ENCODE measurements around the gene CCNDBP1.

Gene CCNDBP1

DNA sequence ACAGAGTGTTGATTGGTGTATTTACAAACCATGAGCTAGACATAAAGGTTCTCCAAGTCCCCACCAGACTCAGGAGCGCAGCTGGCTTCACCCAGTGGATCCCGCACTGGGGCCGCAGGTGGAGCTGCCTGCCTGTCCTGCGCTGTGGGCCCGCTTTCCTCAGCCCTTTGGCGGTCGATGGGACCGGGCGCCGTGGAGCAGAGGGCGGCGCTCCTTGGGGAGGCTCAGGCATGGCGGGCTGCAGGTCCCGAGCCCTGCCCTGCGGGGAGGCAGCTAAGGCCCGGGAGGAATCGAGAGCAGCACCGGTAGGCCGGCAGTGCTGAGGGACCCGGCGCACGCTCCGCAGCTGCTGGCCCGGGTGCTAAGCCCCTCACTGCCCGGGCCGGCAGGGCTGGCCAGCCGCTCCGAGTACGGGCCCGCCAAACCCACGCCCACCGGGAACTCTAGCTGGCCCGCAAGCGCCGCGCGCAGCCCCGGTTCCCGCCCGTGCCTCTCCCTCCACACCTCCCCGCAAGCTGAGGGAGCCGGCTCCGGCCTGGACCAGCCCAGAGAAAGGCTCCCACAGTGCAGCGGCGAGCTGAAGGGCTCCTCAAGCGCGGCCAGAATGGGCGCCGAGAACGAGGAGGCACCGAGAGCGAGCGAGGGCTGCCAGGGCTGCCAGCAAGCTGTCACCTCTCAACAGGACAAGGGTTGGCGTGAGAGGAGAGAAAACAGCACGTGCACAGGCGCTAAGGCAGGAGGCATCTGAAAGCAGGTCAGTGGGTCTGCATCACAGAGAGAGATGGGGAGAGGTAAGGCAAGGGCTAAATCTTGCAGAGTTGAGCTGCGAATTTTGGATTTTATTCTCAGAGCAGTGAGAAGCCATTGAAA lies 41.5 kb downstream of the CCNDBP1 start:
- Histone ChIP-seq H2AFZ (ENCODE audit: low read length) (no peak overlapping the region), H3K4me2 (ENCODE audit: low read depth, low read length) (no peak overlapping the region), H3K36me3 (replicated peaks; ENCODE audit: insufficient read depth, low read length) (no peaks in the 10 kb centered on the region), H3K27ac (ENCODE audit: low read length) (no peak overlapping the region), H3K9ac (ENCODE audit: low read length) (no peak overlapping the region), H3K9me3 (replicated peaks; ENCODE audit: insufficient read depth, low read length) (no peaks in the 10 kb centered on the region), H3K79me2 (ENCODE audit: low read length) (no peaks in the 10 kb centered on the region), H3F3A (ENCODE audit: insufficient read depth, low read length) (no peaks in the 10 kb centered on the region), H3K27me3 (replicated peaks; ENCODE audit: insufficient read depth, low read length) (no peaks in the 10 kb centered on the region), H3K4me3 (ENCODE audit: low read length) (no peak overlapping the region), H4K20me1 (ENCODE audit: insufficient read depth, low read length) (no peaks in the 10 kb centered on the region), H3K4me1 (ENCODE audit: low read length) (no peaks in the 10 kb centered on the region), H3K9me2 (replicated peaks; ENCODE audit: insufficient read depth, low read length) (no peaks in the 10 kb centered on the region)
- TF ChIP-seq EZH2phosphoT487 (IDR thresholded peaks at IDR 0.05; ENCODE audit: low read length): no peak
- TF ChIP-seq, protein P1, sequence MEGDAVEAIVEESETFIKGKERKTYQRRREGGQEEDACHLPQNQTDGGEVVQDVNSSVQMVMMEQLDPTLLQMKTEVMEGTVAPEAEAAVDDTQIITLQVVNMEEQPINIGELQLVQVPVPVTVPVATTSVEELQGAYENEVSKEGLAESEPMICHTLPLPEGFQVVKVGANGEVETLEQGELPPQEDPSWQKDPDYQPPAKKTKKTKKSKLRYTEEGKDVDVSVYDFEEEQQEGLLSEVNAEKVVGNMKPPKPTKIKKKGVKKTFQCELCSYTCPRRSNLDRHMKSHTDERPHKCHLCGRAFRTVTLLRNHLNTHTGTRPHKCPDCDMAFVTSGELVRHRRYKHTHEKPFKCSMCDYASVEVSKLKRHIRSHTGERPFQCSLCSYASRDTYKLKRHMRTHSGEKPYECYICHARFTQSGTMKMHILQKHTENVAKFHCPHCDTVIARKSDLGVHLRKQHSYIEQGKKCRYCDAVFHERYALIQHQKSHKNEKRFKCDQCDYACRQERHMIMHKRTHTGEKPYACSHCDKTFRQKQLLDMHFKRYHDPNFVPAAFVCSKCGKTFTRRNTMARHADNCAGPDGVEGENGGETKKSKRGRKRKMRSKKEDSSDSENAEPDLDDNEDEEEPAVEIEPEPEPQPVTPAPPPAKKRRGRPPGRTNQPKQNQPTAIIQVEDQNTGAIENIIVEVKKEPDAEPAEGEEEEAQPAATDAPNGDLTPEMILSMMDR (IDR thresholded peaks at IDR 0.05; ENCODE audit: low read length): no peak
- no peak for TF ChIP-seq EZH2 (optimal IDR thresholded peaks at IDR 0.05; ENCODE audit: low read depth, low read length)
- DNase-seq: no peak

DNA sequence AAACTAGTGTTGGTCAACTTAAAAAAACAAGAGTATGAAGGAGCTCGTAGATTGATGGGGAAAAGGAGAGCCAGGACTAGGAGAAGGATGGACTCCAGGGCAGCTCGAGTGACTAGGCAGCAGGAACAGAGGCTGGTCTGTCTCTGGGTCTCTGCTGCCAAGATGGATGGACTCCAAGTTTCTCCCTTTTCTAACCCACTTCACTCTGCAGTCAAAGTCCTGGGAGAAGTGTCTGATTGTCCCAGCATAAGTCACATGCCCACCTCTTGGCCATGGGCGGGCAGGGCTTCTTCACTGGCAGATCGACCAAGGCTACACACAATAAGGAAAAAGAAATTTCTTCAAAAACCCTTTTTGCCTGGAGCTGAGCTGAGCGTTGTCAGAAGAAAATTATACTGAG lies 44.8 kb downstream of the CCNDBP1 start:
- no peak overlapping the region for H3K4me3 ChIP-seq (ENCODE audit: low read length)
- H3K27me3 ChIP-seq (replicated peaks; ENCODE audit: insufficient read depth, low read length): no peaks in the 10 kb centered on the region
- H3F3A ChIP-seq (ENCODE audit: insufficient read depth, low read length): no peaks in the 10 kb centered on the region
- H3K9me2 ChIP-seq (replicated peaks; ENCODE audit: insufficient read depth, low read length): no peaks in the 10 kb centered on the region
- no peaks in the 10 kb centered on the region for H3K9me3 ChIP-seq (replicated peaks; ENCODE audit: insufficient read depth, low read length)
- H2AFZ ChIP-seq (ENCODE audit: low read length): no peak overlapping the region
- H3K4me2 ChIP-seq (ENCODE audit: low read depth, low read length): no peak overlapping the region
- no peak for DNase-seq
- H3K79me2 ChIP-seq (ENCODE audit: low read length): no peaks in the 10 kb centered on the region
- H4K20me1 ChIP-seq (ENCODE audit: insufficient read depth, low read length): no peaks in the 10 kb centered on the region
- no peaks in the 10 kb centered on the region for H3K36me3 ChIP-seq (replicated peaks; ENCODE audit: insufficient read depth, low read length)
- no peak overlapping the region for H3K27ac ChIP-seq (ENCODE audit: low read length)
- H3K4me1 ChIP-seq (ENCODE audit: low read length): no peaks in the 10 kb centered on the region
- H3K9ac ChIP-seq (ENCODE audit: low read length): no peak overlapping the region
- TF ChIP-seq EZH2 (optimal IDR thresholded peaks at IDR 0.05; ENCODE audit: low read depth, low read length) (no peak), EZH2phosphoT487 (IDR thresholded peaks at IDR 0.05; ENCODE audit: low read length) (no peak)
- TF ChIP-seq, protein P1 (IDR thresholded peaks at IDR 0.05; ENCODE audit: low read length): no peak

DNA sequence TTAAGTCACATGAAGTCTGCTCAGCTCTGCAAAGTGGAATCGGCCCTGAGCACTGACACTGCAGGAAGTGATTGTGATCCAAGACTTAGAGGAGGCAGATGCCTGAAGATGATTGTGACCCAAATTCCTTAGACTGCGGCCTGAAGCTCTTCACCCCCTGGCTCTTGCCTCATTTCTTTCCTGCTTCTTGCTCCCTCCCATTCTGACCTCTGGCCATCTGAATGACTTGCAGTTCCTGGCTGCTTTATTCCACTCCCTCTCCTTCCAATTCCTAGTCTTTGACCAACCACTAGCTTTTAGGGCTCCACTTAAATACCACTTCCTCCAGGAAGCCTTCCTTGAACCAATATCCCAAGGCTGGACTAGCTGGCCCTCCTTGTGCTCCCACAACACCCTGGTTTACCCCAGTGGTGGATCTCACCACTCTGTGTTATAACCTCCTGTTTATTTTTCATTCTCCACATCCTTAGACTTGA lies 45.5 kb downstream of the CCNDBP1 start:
- no peak overlapping the region for H3K4me3 ChIP-seq (ENCODE audit: low read length)
- no peak overlapping the region for H3K9ac ChIP-seq (ENCODE audit: low read length)
- H2AFZ ChIP-seq (ENCODE audit: low read length): no peak overlapping the region
- no peaks in the 10 kb centered on the region for H3F3A ChIP-seq (ENCODE audit: insufficient read depth, low read length)
- no peak overlapping the region for H3K27ac ChIP-seq (ENCODE audit: low read length)
- H3K36me3 ChIP-seq (replicated peaks; ENCODE audit: insufficient read depth, low read length): no peaks in the 10 kb centered on the region
- H3K4me2 ChIP-seq (ENCODE audit: low read depth, low read length): no peak overlapping the region
- H3K79me2 ChIP-seq (ENCODE audit: low read length): no peaks in the 10 kb centered on the region
- no peaks in the 10 kb centered on the region for H3K9me2 ChIP-seq (replicated peaks; ENCODE audit: insufficient read depth, low read length)
- no peaks in the 10 kb centered on the region for H3K4me1 ChIP-seq (ENCODE audit: low read length)
- DNase-seq: no peak
- no peaks in the 10 kb centered on the region for H4K20me1 ChIP-seq (ENCODE audit: insufficient read depth, low read length)
- no peaks in the 10 kb centered on the region for H3K27me3 ChIP-seq (replicated peaks; ENCODE audit: insufficient read depth, low read length)
- TF ChIP-seq EZH2phosphoT487 (IDR thresholded peaks at IDR 0.05; ENCODE audit: low read length) (no peak), EZH2 (optimal IDR thresholded peaks at IDR 0.05; ENCODE audit: low read depth, low read length) (no peak)
- TF ChIP-seq, protein P1 (IDR thresholded peaks at IDR 0.05; ENCODE audit: low read length): no peak
- no peaks in the 10 kb centered on the region for H3K9me3 ChIP-seq (replicated peaks; ENCODE audit: insufficient read depth, low read length)

Measured in MM.1S (cell line).